Measurements from ENCODE around the gene DCDC2. TPM values are rescaled to one million over a fixed set of nuclear protein-coding genes. Genes with fewer than 3 reads are reported as not detected.

The DCDC2 gene
- total and polyA plus RNA-seq, 8 donors, result 13.1 to 40.4 (median 21.1) TPM

DNA sequence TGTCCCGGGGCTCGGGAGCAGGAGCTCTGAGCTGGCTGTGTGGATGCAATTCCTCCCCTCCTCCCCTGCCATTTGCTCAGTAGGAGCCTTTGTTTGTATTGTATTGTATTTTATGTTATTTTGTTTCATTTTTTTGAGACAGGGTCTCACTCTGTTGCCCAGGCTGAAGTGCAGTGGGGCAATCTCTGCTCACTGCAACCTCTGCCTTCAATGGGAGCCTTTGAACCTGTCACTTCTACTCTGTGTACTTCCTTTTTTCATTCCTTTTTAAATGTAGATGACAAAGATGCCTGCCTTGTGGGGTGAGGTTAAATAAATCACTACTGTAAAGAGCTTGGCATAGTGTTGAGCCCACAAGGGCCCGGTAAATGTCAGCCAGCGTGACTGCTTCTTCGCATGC lies 70.6 kb downstream of the DCDC2 start:
- 93 to 97% methylated on average over 5 of the region's 5 CpGs for WGBS, 2 donors
- peaks cover 0 to 10% (median 0%) of the 10 kb centered on the region in 3 donors for H3K36me3 ChIP-seq
- peaks cover 0 to 15% (median 12%) of the 10 kb centered on the region in 3 donors for H3K4me1 ChIP-seq
- TF ChIP-seq, protein P1, sequence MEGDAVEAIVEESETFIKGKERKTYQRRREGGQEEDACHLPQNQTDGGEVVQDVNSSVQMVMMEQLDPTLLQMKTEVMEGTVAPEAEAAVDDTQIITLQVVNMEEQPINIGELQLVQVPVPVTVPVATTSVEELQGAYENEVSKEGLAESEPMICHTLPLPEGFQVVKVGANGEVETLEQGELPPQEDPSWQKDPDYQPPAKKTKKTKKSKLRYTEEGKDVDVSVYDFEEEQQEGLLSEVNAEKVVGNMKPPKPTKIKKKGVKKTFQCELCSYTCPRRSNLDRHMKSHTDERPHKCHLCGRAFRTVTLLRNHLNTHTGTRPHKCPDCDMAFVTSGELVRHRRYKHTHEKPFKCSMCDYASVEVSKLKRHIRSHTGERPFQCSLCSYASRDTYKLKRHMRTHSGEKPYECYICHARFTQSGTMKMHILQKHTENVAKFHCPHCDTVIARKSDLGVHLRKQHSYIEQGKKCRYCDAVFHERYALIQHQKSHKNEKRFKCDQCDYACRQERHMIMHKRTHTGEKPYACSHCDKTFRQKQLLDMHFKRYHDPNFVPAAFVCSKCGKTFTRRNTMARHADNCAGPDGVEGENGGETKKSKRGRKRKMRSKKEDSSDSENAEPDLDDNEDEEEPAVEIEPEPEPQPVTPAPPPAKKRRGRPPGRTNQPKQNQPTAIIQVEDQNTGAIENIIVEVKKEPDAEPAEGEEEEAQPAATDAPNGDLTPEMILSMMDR (IDR thresholded peaks at IDR 0.05), result no peak
- ATAC-seq, result no peak
- no peak overlapping the region for H3K27ac ChIP-seq
- H3K4me3 ChIP-seq, result no peak overlapping the region
- no peaks in the 10 kb centered on the region for H3K27me3 ChIP-seq
- DNase-seq, result no peak
- FAIRE-seq, result no peak
- intact Hi-C loops (cut with DNase I), result loop anchor here in 2 of 3 donors (5.0 to 10.0 kb wide), 2 partner anchors 98 to 100 kb away; no protein-coding TSS in a partner anchor
- no peaks in the 10 kb centered on the region for H3K9me3 ChIP-seq

DNA sequence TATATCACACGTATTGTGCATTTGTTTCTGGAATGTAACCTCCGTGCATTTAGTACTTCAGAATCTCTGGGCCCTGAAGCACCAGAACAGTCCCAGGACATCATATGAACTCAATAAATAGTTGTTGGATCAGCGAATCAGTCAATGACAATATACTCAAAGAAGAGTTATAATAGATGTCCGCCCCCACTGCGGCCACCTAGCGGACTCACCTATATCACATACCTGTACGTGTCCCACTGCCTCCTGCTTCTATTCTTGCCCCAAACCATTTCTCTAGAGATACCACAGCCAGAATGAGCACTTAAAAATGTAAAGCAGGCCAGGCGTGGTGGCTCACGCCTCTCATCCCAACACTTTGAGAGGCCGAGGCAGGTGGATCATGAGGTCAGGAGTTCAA lies 73.9 kb downstream of the DCDC2 start:
- FAIRE-seq (no peak), DNase-seq (peak in 1 of 6 donors; percentile 24), ATAC-seq (no peak)
- no peaks in the 10 kb centered on the region for H3K27me3 ChIP-seq
- H3K4me1 ChIP-seq, result peaks cover 0 to 15% (median 12%) of the 10 kb centered on the region in 3 donors
- TF ChIP-seq, protein P1 (IDR thresholded peaks at IDR 0.05), result no peak
- no peaks in the 10 kb centered on the region for H3K9me3 ChIP-seq
- H3K36me3 ChIP-seq, result peaks cover 0 to 10% (median 0%) of the 10 kb centered on the region in 3 donors
- H3K4me3 ChIP-seq, result no peak overlapping the region
- intact Hi-C loops (cut with DNase I), result loop anchor here in 1 of 3 donors (10.0 kb wide), 1 partner anchor 101 kb away; no protein-coding TSS in a partner anchor
- peak overlapping the region in 2 of 4 donors; percentile 41 to 55 for H3K27ac ChIP-seq
- WGBS, 2 donors, result 66 to 80% methylated on average over 10 of the region's 10 CpGs

GRCh38 chr6:24283043-24283985 lies 74.5 kb downstream of the DCDC2 start:
- 2 to 3% methylated on average over 10 of the region's 10 CpGs for WGBS, 2 donors
- H3K27me3 ChIP-seq, result no peaks in the 10 kb centered on the region
- peak; percentile 67 to 84 (median 78) for DNase-seq
- H3K4me1 ChIP-seq, result peaks cover 0 to 15% (median 12%) of the 10 kb centered on the region in 3 donors
- H3K4me3 ChIP-seq, result peak overlapping the region in 2 of 4 donors; percentile 3 to 21
- peaks cover 0 to 7% (median 0%) of the 10 kb centered on the region in 3 donors for H3K36me3 ChIP-seq
- no peaks in the 10 kb centered on the region for H3K9me3 ChIP-seq
- H3K27ac ChIP-seq, result peak overlapping the region in 1 of 4 donors; percentile 55
- TF ChIP-seq, protein P1 (IDR thresholded peaks at IDR 0.05), result peak; percentile 35 to 57 (median 46)
- intact Hi-C loops (cut with DNase I), result loop anchor here in 1 of 3 donors (10.0 kb wide), 1 partner anchor 101 kb away; no protein-coding TSS in a partner anchor
- peak; percentile 61 for FAIRE-seq
- ATAC-seq, result peak; percentile 93 to 97 (median 96)

DNA sequence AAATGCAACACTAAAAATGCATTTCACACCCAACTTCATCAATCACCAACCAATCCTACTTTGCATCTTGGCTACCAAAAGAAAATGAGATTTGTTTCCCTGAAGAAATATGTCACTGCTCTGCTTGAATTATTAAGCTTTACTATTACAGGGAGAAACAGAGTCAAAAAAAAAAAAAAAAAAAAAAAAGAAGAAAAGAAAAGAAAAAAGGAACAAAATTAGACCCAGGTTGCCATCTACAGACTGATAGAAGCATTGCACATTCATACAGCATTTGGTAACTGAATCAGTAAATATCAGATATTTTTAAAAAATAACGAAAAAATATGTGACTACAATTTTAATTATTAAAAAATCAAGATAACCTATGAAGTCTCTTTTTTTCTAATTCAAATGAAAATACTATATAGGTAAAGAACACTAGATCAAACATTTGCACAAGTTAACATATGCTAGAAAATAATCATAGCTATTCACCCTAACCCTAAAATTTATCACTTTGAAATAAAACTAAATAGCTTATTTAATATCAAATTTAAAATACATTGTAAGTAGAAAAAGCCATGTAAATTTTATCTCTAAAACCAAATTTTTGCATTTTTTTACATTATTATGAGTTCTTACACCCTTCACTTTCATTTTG lies 83.3 kb downstream of the DCDC2 start:
- peak; percentile 98 for FAIRE-seq
- H3K27me3 ChIP-seq, result no peaks in the 10 kb centered on the region
- TF ChIP-seq, protein P1 (IDR thresholded peaks at IDR 0.05), result peak in 3 of 4 donors; percentile 42 to 49 (median 45)
- WGBS, 2 donors, result 5 to 16% methylated on average over 1 of the region's 1 CpG
- H3K9me3 ChIP-seq, result no peaks in the 10 kb centered on the region
- intact Hi-C loops (cut with DNase I), result no loop called here
- no peak overlapping the region for H3K27ac ChIP-seq
- peak in 3 of 4 donors; percentile 41 to 57 (median 48) for ATAC-seq
- no peaks in the 10 kb centered on the region for H3K36me3 ChIP-seq
- no peak for DNase-seq
- H3K4me3 ChIP-seq, result no peak overlapping the region
- H3K4me1 ChIP-seq, result peaks cover 0 to 3% (median 0%) of the 10 kb centered on the region in 3 donors

Measured in pancreas (tissue), 10 donors.